ENCODE data around the gene OTUB1.
A peak's percentile ranks its signal among the peaks of the same experiment; 100 is the strongest.

OTUB1 gene

DNA sequence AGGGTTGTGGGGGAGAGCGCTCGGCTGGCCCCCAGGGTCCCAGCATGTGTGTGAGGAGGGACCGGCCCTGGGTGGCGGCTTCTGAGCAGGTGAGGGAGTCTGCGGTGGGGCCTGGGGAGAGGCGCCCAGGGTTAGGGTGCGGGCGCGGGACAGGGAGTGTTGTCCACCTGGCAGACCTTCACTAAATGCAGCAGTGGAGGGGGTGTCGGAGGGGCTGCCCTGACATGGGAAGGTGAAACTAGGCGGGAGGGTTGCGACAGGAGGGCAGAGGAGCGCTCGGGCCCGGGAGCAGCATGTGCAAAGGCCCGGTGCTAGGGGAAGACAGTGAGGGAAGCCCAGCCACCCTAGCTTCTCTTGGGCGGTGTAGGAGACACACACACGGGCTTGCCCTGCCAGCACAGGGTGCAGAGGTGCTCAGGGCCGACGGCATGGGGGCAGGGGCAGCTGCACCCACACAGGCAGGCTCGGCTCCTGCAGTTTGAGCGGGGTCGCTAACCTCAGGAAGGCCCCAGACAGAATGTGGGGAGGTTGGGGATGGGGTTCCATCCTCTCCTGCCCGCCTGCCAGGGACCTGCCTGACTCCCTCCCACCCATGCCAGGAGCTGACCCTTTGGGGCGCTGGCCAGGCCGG, 22.2 kb downstream of the OTUB1 start:
- peaks cover 61% of the 10 kb centered on the region for H3K27me3 Mint-ChIP-seq
- peaks cover 16% of the 10 kb centered on the region for H3K36me3 Mint-ChIP-seq
- no peak overlapping the region for H3K27ac Mint-ChIP-seq
- peak overlapping the region; percentile 73 for H3K4me3 Mint-ChIP-seq
- peaks cover 14% of the 10 kb centered on the region for H3K9me3 Mint-ChIP-seq
- peaks cover 21% of the 10 kb centered on the region for H3K4me1 Mint-ChIP-seq
- no peak for ATAC-seq

DNA sequence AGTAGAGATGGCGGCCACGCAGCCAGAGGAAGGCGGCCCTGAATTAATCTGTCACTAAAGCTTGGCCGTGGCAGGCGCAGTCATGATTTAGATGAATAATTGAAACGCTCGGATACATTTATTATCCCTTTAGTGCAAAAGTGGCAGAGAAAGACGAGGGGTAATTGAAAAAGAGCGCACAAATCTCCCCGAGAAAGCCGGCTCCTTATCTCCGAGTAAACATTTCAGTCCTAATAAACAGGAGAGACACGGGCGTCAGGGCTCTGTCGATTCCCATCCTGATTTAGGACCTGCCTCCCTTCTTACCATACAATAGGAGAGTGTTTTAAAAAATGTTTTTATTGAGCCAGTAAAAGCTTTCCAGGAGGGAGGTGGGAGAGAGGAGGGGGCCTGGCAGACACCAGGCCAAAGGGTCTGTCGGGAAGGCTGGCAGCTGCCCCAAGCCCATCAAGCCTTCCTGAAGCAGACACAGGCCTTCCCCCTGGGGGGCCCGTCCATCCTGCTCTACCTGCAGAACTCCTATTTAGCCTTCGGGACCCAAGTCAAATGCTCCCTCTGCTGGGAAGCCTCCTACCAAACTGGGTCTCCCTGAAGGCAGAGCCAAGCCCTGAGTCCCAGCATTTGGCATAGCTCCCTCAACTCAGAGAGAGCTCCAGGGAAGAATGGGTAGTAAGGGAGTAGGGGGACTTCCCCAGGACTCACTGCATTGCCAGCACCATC, 22.8 kb downstream of the OTUB1 start:
- Mint-ChIP-seq H3K4me1 (peaks cover 21% of the 10 kb centered on the region), H3K4me3 (no peak overlapping the region), H3K27me3 (peaks cover 61% of the 10 kb centered on the region), H3K27ac (no peak overlapping the region), H3K9me3 (peaks cover 14% of the 10 kb centered on the region), H3K36me3 (peaks cover 16% of the 10 kb centered on the region)
- no peak for ATAC-seq

DNA sequence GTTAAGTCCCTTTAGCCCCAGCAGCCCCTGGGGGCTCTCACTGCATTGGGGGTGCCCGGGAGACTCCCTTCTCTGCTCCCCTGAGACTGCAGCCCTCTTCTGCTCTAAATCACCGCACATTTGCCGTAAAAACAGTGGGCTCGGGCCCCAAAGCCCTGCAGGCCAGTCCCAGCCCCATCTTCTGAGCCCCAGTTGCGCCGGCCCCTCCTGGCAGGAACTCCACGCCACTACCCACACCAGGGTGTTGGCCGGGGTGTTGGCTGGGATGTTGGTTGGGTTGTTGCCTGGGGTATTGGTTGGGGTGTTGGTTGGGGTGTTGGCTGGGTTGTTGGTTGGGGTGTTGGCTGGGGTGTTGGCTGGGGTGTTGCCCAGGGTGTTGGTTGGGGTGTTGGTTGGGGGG, 23.5 kb downstream of the OTUB1 start:
- Mint-ChIP-seq H3K4me3 (no peak overlapping the region), H3K4me1 (peaks cover 21% of the 10 kb centered on the region), H3K27me3 (peaks cover 63% of the 10 kb centered on the region), H3K27ac (no peak overlapping the region), H3K36me3 (peaks cover 16% of the 10 kb centered on the region), H3K9me3 (peaks cover 14% of the 10 kb centered on the region)
- no peak for ATAC-seq

DNA sequence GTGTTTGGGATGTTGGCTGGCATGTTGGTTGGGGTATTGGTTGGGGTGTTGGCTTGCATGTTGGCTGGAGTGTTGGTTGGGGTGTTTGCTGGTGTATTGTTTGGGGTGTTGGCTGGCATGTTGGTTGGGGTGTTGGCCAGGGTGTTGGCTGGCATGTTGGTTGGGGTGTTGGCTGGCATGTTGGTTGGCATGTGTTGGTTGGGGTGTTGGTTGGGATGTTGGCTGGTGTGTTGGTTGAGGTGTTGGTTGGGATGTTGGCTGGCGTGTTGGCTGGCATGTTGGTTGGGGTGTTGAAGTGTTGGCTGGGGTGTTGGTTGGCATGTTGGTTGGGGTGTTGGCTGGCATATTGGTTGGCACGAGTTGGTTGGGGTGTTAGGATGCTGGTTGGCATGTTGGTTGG, 24.5 kb downstream of the OTUB1 start:
- Mint-ChIP-seq H3K27ac (no peak overlapping the region), H3K4me1 (peaks cover 21% of the 10 kb centered on the region), H3K27me3 (peaks cover 66% of the 10 kb centered on the region), H3K36me3 (peaks cover 16% of the 10 kb centered on the region), H3K9me3 (peaks cover 14% of the 10 kb centered on the region), H3K4me3 (no peak overlapping the region)
- no peak for ATAC-seq

DNA sequence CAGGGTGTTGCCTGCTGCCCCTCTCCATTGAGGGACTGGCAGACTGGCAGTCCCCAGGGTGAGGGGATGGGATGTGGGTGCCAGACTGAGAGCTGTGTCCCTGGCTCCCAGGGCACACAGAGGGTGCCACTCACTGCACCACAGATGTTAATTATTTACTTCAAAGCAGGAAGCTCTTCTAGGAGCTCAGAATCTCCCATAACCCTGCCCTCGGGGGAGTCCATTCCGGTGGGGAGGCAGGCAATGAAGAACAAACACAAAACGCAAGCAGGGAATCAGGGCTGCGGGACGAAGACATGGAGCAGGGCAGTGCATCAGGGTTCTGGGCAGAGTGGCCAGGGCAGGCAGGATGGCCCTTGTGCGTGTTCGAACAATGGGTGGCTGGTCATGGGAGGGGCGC, 25.1 kb downstream of the OTUB1 start:
- Mint-ChIP-seq H3K4me3 (no peak overlapping the region), H3K27me3 (peaks cover 60% of the 10 kb centered on the region), H3K9me3 (peaks cover 14% of the 10 kb centered on the region), H3K36me3 (peaks cover 16% of the 10 kb centered on the region), H3K27ac (no peak overlapping the region), H3K4me1 (peaks cover 20% of the 10 kb centered on the region)
- ATAC-seq = no peak

DNA sequence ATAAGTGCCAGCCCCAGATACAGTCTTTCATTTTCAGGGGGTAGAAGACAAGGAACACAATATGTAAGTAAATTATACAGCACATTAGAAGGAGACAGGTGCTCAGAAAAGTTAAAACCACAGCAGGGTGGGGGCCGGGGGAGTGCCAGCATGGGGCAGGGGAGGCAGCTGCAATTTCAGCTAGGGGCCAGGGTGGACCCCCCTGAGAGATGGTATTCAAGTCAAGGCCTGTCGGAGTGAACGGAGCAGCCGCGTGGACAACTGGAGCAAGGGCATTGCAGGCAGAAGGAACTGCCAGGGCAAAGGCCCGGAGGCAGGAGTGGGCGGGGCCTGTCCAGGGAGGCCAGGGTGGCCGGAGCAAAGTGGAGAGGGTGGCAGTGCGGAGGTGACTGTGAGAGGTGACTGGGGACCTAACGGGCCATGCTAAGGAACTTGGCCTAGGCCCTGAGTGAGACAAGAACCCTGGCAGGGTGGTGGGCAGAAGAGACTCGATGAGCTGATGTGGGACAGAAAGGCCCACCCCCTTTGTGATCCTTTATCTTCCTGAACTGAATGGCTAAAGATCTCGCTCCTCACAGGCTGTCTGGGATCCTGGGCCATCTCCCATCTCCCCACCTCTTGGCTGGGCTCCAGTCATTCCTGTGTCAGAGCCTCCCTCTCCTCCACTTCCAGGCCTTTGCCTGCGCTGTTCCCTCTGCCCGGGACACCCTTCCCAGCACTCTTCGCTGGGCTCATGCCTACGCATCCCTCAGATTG, 27.1 kb downstream of the OTUB1 start:
- Mint-ChIP-seq H3K36me3 (peaks cover 16% of the 10 kb centered on the region), H3K4me1 (peaks cover under 1% of the 10 kb centered on the region), H3K9me3 (peaks cover 14% of the 10 kb centered on the region), H3K27ac (no peak overlapping the region), H3K27me3 (peaks cover 50% of the 10 kb centered on the region), H3K4me3 (no peak overlapping the region)
- ATAC-seq = no peak

DNA sequence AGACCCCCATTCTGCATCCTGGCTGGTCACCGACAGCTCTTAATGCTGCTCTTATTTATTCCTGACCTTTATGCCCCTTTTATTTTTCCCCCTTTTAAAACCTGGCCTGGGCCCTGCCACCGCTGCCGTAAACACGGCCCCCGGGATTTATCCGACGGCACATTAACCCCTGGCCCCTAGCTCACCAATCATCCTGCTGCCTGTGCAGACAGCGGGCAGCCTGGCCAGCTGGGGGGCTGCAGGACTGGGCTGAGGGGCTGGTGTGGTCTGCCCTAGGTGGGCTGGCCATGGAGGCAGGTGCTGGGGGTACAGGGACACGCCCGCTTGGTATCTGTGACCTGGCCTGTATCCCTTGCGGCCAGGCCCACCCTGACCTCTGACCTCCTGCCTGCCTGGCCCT, 28.1 kb downstream of the OTUB1 start:
- no peak for ATAC-seq
- Mint-ChIP-seq H3K36me3 (peaks cover 16% of the 10 kb centered on the region), H3K9me3 (peaks cover 14% of the 10 kb centered on the region)

DNA sequence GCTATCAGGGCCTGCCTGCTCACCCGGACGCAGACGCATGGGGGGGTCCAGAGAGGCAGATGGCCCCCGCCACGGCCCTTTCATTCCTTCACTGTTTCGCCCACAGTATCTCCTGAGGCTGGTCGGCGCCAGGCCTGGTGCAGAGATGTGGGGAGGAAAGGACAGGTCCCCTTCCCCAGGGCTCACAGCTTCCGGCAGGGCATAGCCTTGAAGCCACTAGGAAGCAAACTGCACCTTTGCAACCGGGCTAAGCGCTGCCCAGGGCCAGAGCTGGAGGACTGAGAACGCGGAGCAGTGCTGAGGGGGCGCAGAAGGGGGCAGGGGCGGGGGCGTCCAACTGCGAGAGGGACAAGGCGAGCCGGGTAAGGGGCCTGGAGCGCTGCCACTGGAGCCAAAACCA, 29.3 kb downstream of the OTUB1 start:
- ATAC-seq = no peak
- Mint-ChIP-seq H3K9me3 (peaks cover 7% of the 10 kb centered on the region), H3K4me3 (no peak overlapping the region), H3K36me3 (peaks cover 9% of the 10 kb centered on the region), H3K27ac (no peak overlapping the region), H3K27me3 (peaks cover 33% of the 10 kb centered on the region), H3K4me1 (no peaks in the 10 kb centered on the region)

More for the DNA sequence above, 28.1 kb downstream of the OTUB1 start:
- Mint-ChIP-seq H3K4me1 (no peaks in the 10 kb centered on the region), H3K27me3 (peaks cover 41% of the 10 kb centered on the region), H3K27ac (no peak overlapping the region), H3K4me3 (no peak overlapping the region)

DNA sequence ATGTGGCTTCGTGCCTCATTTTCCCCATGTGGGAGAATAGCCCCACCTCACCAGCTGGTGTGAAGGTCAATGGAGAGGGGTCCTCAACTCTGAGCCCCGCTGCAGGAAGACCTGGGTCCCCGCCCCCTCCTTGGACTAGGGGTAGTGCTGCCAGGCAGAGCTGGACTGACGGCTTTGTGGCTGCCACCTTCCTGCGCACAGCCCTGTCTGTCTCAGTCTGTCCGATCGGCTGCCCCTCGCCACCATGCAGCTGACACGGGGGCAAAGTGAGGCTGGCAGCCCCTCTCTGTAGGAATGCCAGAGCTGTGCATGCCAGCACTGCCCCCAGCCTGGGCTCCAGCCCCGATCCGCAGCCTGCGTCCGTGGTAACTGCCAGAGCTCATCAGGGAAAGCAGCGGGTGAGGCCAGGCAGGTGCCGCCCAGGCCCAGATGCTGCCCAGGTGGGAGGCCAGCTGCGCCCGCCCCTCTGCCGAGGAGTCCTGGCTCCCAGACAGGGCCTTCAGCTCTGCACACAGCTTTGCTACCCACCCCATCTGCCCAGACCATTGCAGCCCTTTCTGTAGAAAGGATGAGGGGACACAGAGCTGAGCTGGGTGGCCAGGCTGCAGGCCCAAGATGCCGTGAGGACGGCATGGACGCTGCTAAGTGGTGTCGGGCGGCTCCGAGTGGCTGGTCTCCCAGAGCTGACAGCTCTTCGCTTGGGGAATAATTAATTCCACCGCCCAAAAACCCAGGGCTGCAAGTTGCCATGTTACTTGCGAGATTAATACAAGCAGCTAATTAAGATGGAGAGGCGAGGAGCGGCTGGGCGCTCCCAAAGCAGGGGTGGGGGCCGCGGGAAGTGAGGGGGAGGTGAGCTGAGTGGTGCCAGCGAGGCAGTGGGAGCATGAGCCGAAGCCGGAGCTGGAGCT, 30.0 kb downstream of the OTUB1 start:
- Mint-ChIP-seq H3K36me3 (peaks cover 2% of the 10 kb centered on the region), H3K9me3 (peaks cover under 1% of the 10 kb centered on the region), H3K4me1 (no peaks in the 10 kb centered on the region), H3K4me3 (no peak overlapping the region), H3K27ac (no peak overlapping the region), H3K27me3 (peaks cover 26% of the 10 kb centered on the region)
- ATAC-seq = no peak

DNA sequence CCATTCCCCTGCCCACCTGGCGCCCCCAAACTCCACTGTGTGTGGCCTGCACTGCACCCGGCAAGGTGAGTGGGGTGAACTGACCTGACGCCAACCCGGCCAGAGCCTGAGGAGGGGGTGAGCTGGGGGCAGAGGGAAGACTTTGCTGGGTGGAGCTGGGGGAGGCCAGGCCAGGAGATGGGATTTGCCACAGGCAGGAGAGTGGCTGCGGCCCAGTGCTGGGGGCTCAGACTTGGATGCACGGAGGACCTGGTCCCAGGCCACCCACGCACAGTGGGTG, 31.6 kb downstream of the OTUB1 start:
- Mint-ChIP-seq H3K27me3 (peaks cover 21% of the 10 kb centered on the region), H3K36me3 (no peaks in the 10 kb centered on the region), H3K4me1 (no peaks in the 10 kb centered on the region), H3K4me3 (no peak overlapping the region), H3K9me3 (no peaks in the 10 kb centered on the region), H3K27ac (no peak overlapping the region)
- no peak for ATAC-seq

DNA sequence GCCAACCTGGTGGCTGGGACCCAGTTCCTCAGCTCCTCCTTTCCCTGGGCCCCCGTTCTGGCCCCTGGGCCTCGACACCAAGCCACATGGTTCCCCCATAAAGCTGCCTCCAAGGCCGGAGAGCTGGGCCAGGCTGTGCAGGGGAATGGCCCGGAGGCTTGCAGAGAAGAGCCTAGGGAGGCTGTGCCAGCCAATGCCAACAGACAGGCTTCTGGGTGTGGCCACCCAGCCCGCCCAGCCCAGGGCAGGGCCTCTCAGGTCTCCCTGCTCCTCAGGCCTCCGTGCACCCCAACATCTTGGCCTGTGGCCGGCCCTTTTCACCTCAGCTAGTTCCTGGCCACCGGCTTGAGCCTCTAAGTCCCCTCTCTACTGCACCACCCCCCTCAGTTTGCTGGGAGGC, 32.1 kb downstream of the OTUB1 start:
- no peaks in the 10 kb centered on the region for H3K4me1 Mint-ChIP-seq
- H3K9me3 Mint-ChIP-seq = no peaks in the 10 kb centered on the region
- H3K27me3 Mint-ChIP-seq = peaks cover 21% of the 10 kb centered on the region
- H3K4me3 Mint-ChIP-seq = no peak overlapping the region
- no peak for ATAC-seq
- no peak overlapping the region for H3K27ac Mint-ChIP-seq
- no peaks in the 10 kb centered on the region for H3K36me3 Mint-ChIP-seq

DNA sequence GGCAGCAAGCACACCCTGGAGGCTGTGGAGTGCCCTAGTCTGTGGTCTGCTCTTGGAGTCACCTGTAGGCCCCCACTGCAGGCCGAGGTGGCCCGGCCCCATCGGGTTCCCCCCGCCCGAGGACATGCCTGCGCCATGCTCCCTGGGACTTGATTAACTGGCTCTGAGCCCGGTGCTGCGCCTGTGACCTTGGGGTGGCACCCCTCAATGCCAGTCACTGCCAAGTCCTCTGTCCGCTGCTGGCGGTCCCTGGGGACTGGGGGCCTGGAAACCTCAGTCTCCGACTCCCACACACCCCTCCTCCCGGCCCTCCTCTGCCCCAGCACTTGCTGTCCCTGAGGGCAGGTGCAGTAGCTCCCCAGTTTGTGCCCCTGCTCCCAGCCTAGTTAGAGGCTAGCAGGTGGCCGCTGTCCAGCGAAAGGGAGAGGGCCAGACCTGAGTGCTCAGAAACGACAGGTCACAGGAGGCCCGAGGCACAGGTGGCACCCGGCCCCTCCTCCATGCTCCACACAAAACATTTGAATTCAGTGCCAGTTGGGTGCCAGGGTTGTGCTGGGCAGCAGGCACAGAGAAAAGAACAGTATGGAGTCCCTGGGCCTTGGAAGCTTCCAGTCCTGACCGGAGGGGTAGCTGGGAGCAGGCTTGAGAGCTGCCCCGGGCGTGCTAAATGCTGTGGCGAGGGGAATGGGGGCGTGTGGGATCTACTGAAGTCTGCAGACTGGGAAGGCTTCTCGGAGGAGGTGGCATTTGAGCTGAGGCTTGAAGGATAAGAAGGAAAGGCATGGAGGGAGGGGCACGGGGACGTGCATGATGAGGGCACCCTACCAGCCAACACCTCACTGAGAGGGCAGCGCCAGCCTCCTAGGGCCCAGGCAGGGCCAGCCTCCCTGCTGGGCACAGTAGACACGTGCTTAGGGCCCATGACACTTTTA, 33.1 kb downstream of the OTUB1 start:
- Mint-ChIP-seq H3K27ac (no peak overlapping the region), H3K9me3 (no peaks in the 10 kb centered on the region), H3K36me3 (no peaks in the 10 kb centered on the region), H3K4me1 (no peaks in the 10 kb centered on the region), H3K4me3 (no peak overlapping the region), H3K27me3 (peaks cover 21% of the 10 kb centered on the region)
- no peak for ATAC-seq

DNA sequence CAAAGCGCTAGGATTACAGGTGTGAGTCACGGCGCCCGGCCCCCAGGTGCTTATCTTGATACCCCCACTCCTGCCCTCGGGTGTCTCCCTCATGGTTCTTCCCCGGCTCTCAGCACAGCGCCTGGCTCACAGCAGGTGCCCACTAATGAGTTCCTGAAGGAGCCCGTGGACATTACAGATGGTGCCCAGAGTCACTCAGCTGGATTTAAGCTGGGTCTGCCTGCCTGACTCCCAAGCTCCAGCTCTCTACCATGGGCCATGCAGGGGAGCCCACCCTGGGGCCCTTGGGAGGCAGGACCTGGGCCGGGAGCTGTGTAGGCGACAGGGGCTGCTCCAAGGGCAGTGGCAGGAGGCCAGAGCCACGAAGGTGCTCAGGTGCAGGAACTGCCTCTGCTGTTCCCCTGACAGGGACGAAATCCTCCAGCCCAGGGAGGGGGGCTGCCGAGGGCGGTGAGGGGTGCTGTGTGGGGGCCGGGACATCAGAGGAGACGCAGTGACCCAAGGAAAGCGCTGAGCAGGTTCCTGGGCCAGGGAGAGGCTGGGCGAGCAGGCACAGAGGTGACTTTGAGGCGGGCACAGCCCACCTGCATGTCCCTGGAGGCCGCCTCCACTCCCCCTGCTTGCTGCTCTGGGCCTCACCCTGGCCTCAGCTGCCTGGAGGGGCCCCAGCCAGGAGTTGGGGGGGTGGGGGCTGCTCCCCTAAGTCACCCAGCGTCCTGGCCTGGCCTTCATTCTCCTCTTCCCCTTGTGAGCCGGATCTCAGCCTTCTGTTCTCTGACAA, 34.9 kb downstream of the OTUB1 start:
- no peaks in the 10 kb centered on the region for H3K9me3 Mint-ChIP-seq
- H3K27me3 Mint-ChIP-seq = peaks cover 9% of the 10 kb centered on the region
- no peak overlapping the region for H3K4me3 Mint-ChIP-seq
- no peaks in the 10 kb centered on the region for H3K36me3 Mint-ChIP-seq
- no peak overlapping the region for H3K27ac Mint-ChIP-seq
- no peak for ATAC-seq
- H3K4me1 Mint-ChIP-seq = no peaks in the 10 kb centered on the region

DNA sequence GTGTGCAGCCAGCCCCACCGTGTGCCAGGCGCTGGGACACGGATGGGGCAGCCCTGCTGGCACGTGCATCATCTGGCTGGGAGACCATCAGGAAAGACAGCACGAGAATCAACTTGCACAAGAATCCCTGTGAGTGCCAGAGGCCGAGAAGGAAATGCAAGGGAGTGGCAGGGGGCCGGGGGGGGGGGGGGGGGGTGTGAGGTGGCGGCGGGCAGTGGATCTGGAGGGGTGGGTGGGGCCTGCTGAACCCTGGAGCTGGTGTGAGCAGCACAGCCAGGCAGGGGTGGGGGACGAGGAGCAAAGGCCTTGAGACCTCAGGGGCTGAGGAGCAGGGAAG, 35.5 kb downstream of the OTUB1 start:
- Mint-ChIP-seq H3K27ac (no peak overlapping the region), H3K4me1 (no peaks in the 10 kb centered on the region), H3K36me3 (no peaks in the 10 kb centered on the region), H3K27me3 (peaks cover 11% of the 10 kb centered on the region), H3K4me3 (no peak overlapping the region), H3K9me3 (no peaks in the 10 kb centered on the region)
- no peak for ATAC-seq

Data from stimulated activated memory B cell treated with anti-CD40 and anti-IgM and Interleukin-4, amounts not matched to agents 10 μg/mL and 1 μg/mL and 100 μg/mL, for 72 hours (primary cell).